ENCODE results near the gene PDIA4. TPM values are rescaled to one million over a fixed set of nuclear protein-coding genes. Genes with fewer than 3 reads are reported as not detected.

Gene PDIA4
- polyA plus RNA-seq, 3 donors = 36.5 to 51.2 (median 37.0) TPM

DNA sequence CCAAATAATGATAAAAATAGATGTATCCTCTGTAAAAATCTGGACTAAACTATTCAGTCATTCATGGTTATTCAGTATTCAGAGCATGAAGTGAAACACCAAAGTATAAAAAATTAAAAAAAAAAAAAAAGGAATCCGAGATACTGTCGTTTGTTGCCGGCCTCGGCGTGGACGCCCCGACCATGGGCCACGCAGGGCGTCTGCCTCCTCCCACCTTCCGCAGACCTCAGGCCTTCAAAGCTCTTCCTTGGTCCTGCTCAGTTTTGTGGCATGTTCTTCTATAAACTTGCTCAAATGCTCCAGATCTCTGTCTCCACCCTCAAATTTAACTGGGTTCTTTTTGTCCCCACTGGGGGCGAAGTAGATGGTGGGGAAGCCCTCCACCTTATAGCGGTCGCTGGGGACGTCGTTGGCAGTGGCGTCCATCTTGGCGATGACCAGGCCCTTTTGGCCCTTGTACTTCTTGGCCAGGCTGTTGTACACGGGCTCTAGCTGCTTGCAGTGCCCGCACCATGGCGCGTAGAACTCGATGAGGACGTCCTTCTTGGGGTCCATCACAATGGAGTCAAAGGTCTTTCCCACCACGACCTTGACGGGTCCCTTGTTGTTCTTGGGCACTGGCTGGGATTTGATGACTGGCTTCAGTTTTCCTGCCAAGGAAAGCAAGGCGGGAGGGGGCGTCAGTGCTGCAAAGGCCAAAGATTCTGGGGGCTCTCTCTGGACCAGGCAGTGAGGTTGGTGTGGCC is 24.6 kb downstream of the PDIA4 start:
- H3K4me3 Mint-ChIP-seq = no peak overlapping the region
- Histone ChIP-seq H4K20me1 (ENCODE audit: insufficient read depth, low read length) (no peaks in the 10 kb centered on the region), H3K27ac (ENCODE audit: low read depth in 1 of 2, low read length in 2 of 2) (no peak overlapping the region), H3K9me3 (replicated peaks in 1 of 2; ENCODE audit: control insufficient read depth in 1 of 2, insufficient read depth in 1 of 2, low read length in 2 of 2) (no peaks in the 10 kb centered on the region), H3K27me3 (ENCODE audit: control insufficient read depth in 2 of 2, insufficient read depth in 2 of 2, low read length in 2 of 2) (no peaks in the 10 kb centered on the region), H3K4me2 (replicated peaks; ENCODE audit: extremely low read depth, low read length, poor library complexity, severe bottlenecking) (no peak overlapping the region), H3K9ac (ENCODE audit: insufficient read depth, low read length, poor library complexity, severe bottlenecking) (no peak overlapping the region), H3K79me2 (ENCODE audit: insufficient read depth, low read length) (no peaks in the 10 kb centered on the region), H3K4me3 (replicated peaks in 1 of 3; ENCODE audit: low read depth in 2 of 3, low read length in 3 of 3) (no peak overlapping the region), H3K36me3 (replicated peaks in 1 of 2; ENCODE audit: control insufficient read depth in 1 of 2, insufficient read depth in 2 of 2, low read length in 2 of 2) (peaks cover 36 to 57% of the 10 kb centered on the region in 2 donors), H3K4me1 (ENCODE audit: control insufficient read depth in 1 of 2, insufficient read depth in 2 of 2, low read length in 2 of 2) (no peaks in the 10 kb centered on the region), H2AFZ (ENCODE audit: insufficient read depth, low read depth, low read length, poor library complexity, severe bottlenecking) (no peak overlapping the region)
- no peaks in the 10 kb centered on the region for H3K9me3 Mint-ChIP-seq
- peaks cover 2% of the 10 kb centered on the region for H3K4me1 Mint-ChIP-seq
- peaks cover 42 to 64% of the 10 kb centered on the region in 2 donors for H3K36me3 Mint-ChIP-seq
- H3K27ac Mint-ChIP-seq = peak overlapping the region in 3 of 7 donors; percentile 9 to 42 (median 35)
- 97% methylated on average over 21 of the region's 27 CpGs for WGBS (ENCODE audit: insufficient coverage)
- DNase-seq = no peak
- H3K27me3 Mint-ChIP-seq (ENCODE audit: low read depth in 3 of 3) = peaks cover 0 to 3% (median 0%) of the 10 kb centered on the region in 3 donors
- TF ChIP-seq, protein P1, sequence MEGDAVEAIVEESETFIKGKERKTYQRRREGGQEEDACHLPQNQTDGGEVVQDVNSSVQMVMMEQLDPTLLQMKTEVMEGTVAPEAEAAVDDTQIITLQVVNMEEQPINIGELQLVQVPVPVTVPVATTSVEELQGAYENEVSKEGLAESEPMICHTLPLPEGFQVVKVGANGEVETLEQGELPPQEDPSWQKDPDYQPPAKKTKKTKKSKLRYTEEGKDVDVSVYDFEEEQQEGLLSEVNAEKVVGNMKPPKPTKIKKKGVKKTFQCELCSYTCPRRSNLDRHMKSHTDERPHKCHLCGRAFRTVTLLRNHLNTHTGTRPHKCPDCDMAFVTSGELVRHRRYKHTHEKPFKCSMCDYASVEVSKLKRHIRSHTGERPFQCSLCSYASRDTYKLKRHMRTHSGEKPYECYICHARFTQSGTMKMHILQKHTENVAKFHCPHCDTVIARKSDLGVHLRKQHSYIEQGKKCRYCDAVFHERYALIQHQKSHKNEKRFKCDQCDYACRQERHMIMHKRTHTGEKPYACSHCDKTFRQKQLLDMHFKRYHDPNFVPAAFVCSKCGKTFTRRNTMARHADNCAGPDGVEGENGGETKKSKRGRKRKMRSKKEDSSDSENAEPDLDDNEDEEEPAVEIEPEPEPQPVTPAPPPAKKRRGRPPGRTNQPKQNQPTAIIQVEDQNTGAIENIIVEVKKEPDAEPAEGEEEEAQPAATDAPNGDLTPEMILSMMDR (IDR thresholded peaks at IDR 0.05) = no peak
- intact Hi-C loops (cut with micrococcal nuclease) = loop anchor here (2.0 kb wide), 1 partner anchor 87 kb away; the partner anchor contains the start of gene ZNF786 (in 2 of the 2)

DNA sequence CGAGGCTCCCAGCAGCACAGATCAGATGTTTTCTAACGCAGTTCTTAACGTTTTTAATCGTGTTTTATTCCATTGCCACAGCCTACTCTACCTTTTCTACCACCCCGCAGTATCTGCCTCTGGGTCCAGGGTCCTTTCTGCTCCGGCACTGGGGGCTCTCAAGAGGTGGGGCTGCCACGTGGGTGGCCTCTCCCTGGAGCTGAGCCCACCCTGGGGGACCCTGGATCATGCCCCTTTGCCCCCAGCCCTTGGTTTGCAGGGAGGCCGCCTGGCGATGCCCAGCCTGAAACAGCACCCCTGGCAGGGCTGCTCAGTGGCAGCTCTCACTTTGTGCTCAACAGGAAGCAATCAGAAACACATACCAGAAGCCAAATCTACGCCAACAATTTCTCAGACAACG is 25.3 kb downstream of the PDIA4 start:
- no peak overlapping the region for H3K4me3 ChIP-seq (replicated peaks in 1 of 3; ENCODE audit: low read depth in 2 of 3, low read length in 3 of 3)
- Mint-ChIP-seq H3K9me3 (no peaks in the 10 kb centered on the region), H3K4me1 (peaks cover 2% of the 10 kb centered on the region), H3K4me3 (no peak overlapping the region), H3K27ac (peak overlapping the region in 3 of 7 donors; percentile 42 to 48 (median 47)), H3K36me3 (peaks cover 39 to 58% of the 10 kb centered on the region in 2 donors), H3K27me3 (ENCODE audit: low read depth in 3 of 3) (peaks cover 0 to 3% (median 0%) of the 10 kb centered on the region in 3 donors)
- H3K4me1 ChIP-seq (ENCODE audit: control insufficient read depth in 1 of 2, insufficient read depth in 2 of 2, low read length in 2 of 2) = no peaks in the 10 kb centered on the region
- intact Hi-C loops (cut with micrococcal nuclease) = no loop called here
- H3K36me3 ChIP-seq (replicated peaks in 1 of 2; ENCODE audit: control insufficient read depth in 1 of 2, insufficient read depth in 2 of 2, low read length in 2 of 2) = peaks cover 34 to 50% of the 10 kb centered on the region in 2 donors
- DNase-seq = no peak
- no peaks in the 10 kb centered on the region for H4K20me1 ChIP-seq (ENCODE audit: insufficient read depth, low read length)
- no peaks in the 10 kb centered on the region for H3K27me3 ChIP-seq (ENCODE audit: control insufficient read depth in 2 of 2, insufficient read depth in 2 of 2, low read length in 2 of 2)
- no peak overlapping the region for H3K27ac ChIP-seq (ENCODE audit: low read depth in 1 of 2, low read length in 2 of 2)
- H3K9me3 ChIP-seq (replicated peaks in 1 of 2; ENCODE audit: control insufficient read depth in 1 of 2, insufficient read depth in 1 of 2, low read length in 2 of 2) = no peaks in the 10 kb centered on the region
- no peak overlapping the region for H3K4me2 ChIP-seq (replicated peaks; ENCODE audit: extremely low read depth, low read length, poor library complexity, severe bottlenecking)
- no peak overlapping the region for H3K9ac ChIP-seq (ENCODE audit: insufficient read depth, low read length, poor library complexity, severe bottlenecking)
- H3K79me2 ChIP-seq (ENCODE audit: insufficient read depth, low read length) = no peaks in the 10 kb centered on the region
- 93% methylated on average over 9 of the region's 11 CpGs for WGBS (ENCODE audit: insufficient coverage)
- TF ChIP-seq, protein P1 (IDR thresholded peaks at IDR 0.05) = no peak
- no peak overlapping the region for H2AFZ ChIP-seq (ENCODE audit: insufficient read depth, low read depth, low read length, poor library complexity, severe bottlenecking)
